G401 (cell line): Measurements from ENCODE around the gene TAL1. TPM values are rescaled to one million over a fixed set of nuclear protein-coding genes. Genes with fewer than 3 reads are reported as not detected.
A peak's percentile ranks its signal among the peaks of the same experiment; 100 is the strongest.
"Not testable (repeated sequence)": the region's sequence is repeated elsewhere in the genome, so short reads cannot be mapped to it uniquely, and the experiment has no call there.

Experiments used
- DNase-seq: peaks from one replicate; pipeline ENCODE4 v3.0.0-alpha.2; 2015; ENCODE audit warnings: low spot score
- in situ Hi-C: cut with HindIII; loops from 2 replicates; pipeline ENCODE4 v1.10.0; 2016; ENCODE audit warnings: low sequenced_read_pairs, mixed read lengths
- total RNA-seq: library from RNA; depleted of rRNA; stranded (reverse); fragments of >200 nt; shearing (Covaris generic); gene quantifications from 2 replicates; pipeline ENCODE4 v1.2.3, GENCODE V29; 2014; rRNA removed

TAL1 gene
- total RNA-seq: 0.06 TPM in 1 of 2 replicates, not detected in the other

GRCh38 chr1:47232187-47232874 is at the start of gene TAL1:
Gene TAL1 (minus strand): TSS chr1:47232225. CDS start chr1:47225888, 6,337 bp downstream.
- DNase-seq: no peak
- in situ Hi-C loops: no loop called here

DNA sequence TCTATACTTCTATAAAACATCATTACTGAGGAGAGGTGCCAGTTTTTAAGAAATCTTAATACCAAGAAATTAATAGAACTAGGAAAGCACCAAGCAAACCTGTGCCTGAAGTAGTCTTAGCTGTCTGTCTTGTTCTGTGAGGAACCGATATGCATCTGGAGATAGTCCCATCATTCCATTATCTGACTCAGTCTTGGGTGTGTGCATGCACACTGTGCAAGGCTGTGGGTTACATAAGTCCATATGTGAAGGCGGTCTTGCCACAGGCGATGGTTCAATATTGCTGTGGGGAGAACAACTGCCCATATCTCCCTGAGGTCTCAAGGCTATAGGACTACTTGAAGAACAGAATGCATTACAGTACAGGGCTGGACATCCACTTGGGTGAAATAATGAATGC is 48.1 kb upstream of the TAL1 start:
- in situ Hi-C loops: no loop called here

DNA sequence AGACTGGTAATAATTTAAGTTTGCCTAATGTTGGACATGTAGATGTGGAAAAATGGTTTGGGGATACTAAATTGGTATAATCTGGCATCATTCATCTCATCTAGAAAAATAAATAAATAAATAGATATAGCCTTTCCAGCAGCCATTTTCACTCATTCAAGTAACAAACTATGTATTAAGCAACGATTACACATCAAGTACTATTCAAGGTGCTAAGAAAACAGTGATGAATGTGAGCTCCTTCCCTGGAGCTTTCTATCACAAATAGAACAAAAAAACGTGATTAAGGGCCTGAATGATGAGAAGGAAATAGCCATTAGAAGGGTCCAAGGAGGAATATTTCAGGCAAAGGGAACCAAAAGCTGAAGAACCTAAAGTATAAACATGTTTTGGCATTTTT is 44.8 kb upstream of the TAL1 start:
- DNase-seq: no peak
- in situ Hi-C loops: no loop called here

More for the DNA sequence above, 48.1 kb upstream of the TAL1 start:
- DNase-seq: no peak

GRCh38 chr1:47275811-47276210 is 43.8 kb upstream of the TAL1 start:
- DNase-seq, in situ Hi-C loops: not testable (repeated sequence)

GRCh38 chr1:47265529-47265928 is 33.5 kb upstream of the TAL1 start:
- in situ Hi-C loops, DNase-seq: not testable (repeated sequence)

DNA sequence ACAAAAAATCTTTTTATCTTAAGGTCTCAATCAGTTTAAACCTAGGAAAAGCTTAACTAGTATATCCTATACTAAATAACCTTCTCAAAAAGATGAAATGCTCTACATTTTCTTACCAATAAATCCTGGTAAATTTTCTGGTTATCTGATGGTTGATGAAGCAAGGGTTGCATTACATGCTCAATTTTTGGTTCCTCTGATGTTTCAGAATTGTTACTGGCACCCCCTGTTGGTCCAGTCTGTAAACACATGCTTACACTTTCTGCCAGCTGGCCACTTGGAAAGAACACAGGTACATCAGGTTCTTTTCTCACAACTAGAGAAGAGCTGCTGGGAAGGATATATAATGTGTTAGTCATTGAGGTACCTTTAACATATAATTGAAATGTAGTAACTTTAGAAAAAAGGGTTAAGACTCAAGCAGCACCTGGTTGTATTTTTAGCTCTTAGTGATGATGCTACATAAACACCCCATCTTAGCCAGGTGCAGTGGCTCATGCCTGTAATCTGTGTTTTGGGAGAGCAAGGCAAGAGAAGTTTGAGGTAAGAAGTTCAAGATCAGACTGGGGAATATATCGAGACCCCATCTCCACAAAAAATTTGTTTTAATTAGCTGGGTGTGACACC is 30.9 kb upstream of the TAL1 start:
- DNase-seq: peak; percentile 44
- in situ Hi-C loops: no loop called here

DNA sequence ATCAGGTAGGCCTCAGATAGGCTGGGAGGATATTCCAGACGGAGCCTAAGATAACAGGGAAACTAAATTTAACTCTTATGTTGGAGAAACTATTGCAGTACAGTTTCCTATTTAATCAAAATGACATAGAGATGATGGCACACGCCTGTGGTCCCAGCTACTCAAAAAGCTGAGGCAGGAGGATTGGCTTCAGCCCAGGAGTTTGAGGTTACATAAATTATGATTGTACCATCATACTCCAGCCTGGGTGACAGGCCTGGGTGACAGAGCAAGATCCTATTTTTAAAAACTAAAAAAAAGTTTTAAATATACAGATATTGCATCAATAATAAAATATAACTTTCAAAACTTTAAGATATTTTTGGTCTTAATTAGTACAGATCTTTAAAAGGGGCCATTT is 25.2 kb upstream of the TAL1 start:
- DNase-seq: no peak
- in situ Hi-C loops: no loop called here

DNA sequence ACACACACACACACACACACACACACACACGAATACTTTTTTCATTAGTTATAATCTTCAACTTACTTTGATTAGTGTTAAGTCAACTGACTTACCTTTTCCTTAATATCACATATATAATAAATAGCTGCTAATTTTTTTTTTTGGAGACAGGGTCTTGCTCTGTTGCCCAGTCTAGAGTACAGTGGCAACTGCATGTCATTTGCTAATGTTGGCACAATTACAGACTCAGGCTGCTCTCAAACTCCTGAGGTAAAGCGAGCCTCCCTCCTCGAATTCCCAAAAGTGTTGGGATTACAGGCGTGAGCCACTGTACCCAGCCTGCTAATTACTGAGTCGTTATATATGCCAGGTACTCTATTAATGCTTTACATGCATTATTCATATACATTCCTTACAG is 20.8 kb upstream of the TAL1 start:
- in situ Hi-C loops: no loop called here
- DNase-seq: no peak

DNA sequence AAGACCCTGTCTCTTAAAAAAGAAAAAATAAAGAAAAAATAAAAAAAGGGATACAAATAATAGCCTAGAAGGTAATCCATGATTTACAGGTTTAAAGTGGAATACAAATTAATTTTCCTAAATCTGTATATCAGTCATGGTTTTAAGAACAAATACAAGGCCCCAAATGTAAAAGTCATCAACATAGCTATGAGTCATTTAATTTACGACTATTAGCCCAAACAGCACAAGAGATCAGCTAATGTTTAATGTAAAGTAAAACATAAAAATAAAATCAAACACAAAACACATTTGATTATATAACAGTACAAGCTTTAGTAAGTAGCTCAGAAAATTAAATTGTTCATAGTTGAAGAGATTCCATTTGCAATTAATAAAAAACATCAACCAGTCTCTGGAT is 20.3 kb upstream of the TAL1 start:
- in situ Hi-C loops: no loop called here
- DNase-seq: no peak

GRCh38 chr1:47249755-47250154 is 17.7 kb upstream of the TAL1 start:
- in situ Hi-C loops: no loop called here
- no peak for DNase-seq

GRCh38 chr1:47244339-47244862 is 12.4 kb upstream of the TAL1 start:
- in situ Hi-C loops: no loop called here
- no peak for DNase-seq

DNA sequence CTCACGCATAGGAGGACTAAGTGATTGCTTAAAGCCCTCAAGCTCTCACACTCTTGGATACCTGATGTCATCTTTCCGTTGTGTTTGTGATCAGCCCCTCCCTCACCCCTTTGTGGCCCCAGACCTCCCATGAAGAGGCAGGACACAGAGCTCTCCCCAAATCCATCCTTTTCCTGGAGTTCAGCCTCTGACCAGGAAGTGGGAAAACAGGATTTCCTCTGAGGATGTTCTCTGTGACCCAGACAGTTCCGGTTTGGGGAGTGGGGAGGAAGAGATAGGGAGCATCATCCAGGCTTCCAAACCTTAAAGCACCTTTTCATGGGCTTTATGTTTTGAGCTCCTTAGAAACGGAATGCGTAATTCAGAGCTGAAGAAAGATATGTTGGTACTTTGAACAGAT is 11.9 kb upstream of the TAL1 start:
- DNase-seq: no peak
- in situ Hi-C loops: no loop called here

DNA sequence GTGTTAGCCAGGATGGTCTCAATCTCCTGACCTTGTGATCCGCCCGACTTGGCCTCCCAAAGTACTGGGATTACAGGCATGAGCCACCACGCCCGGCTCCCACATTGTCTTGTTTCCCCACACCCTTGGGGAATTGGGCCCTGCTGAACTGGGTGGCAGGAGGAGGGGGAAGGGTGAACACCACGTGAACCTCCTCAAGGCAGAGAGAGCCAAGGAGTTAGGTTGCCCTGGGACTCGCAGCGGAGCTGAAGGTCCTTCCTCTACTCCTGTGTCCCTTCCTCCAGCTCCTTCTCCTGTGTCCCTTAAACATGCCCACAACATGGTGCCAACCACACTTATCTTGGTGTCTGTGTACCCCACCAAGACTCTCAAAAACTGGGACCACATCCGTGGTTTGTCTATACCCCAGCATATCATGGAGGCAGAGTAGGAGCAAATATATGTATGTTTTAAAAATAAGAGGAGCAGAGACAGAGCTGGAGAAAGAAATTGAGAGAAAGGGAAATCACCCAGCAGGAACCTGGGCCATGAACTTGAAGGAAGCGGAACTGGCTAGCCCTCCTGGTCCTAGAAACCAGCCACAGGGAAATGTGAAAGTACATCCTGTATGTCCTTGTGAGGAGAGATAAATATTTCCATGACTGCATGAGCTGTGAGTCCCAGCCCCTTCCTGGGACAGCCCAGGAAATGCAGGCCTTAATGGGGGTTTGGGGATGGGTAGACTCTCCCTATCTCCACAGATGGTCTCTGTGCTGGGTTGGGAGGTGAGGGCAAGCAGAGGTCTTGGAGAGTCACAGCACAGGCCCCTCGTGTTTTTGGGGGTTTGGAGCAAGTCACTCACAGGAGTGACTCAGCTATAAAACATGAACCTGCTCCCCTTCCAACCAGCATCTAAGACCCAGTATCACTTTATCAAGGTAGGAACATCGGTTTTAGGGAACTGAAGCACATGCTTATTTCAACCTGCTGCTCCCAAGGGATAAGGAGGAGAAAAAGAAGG is 9.4 kb upstream of the TAL1 start:
- in situ Hi-C loops: no loop called here
- no peak for DNase-seq

GRCh38 chr1:47238935-47239592 is 7.0 kb upstream of the TAL1 start:
- no peak for DNase-seq
- in situ Hi-C loops: no loop called here

- DNase-seq: no peak
- in situ Hi-C loops: no loop called here
These were observed 3.8 kb upstream of the TAL1 start for GRCh38 chr1:47235806-47236205.

DNA sequence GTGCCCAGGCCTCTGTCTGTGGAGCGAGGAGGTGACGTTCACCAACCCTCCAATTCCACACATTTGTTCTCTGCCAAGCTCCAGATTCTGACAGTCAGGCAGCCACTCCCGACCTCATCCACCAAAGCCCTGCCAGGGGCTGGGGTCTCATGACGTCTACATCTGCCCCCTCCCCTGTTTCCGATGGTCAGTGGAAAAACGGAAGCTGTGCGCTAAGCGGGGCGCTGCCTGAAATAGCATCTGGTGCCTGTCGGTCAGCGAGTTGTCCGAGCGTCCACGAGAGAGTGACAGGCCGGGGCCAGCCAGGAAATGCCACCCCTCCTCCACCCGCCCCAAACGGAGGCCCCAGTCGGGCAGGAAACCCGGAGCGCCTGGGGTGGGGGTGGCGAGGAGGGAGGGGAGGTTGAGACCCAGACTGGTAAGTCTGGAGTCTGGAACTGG is 3.2 kb upstream of the TAL1 start:
- in situ Hi-C loops: no loop called here
- DNase-seq: no peak

DNA sequence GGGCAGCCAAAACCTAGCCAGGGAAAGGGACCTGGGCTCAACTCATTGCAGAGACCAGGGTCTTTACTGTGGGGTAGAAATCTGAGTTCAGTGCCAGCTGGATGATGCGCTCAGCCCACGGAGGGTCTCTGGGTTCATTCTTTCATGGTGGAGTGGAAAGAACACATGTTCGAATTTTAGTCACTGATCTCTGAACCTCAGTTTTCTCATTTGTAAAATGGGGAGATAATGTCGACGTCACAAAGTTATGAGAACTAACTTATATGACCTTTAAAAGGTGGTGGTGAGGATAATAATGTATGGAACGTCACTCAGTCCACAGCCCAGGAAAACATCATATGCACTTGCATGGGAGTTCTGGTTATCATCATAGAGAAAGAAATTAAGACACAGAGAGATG is 1.2 kb upstream of the TAL1 start:
- no peak for DNase-seq
- in situ Hi-C loops: no loop called here

DNA sequence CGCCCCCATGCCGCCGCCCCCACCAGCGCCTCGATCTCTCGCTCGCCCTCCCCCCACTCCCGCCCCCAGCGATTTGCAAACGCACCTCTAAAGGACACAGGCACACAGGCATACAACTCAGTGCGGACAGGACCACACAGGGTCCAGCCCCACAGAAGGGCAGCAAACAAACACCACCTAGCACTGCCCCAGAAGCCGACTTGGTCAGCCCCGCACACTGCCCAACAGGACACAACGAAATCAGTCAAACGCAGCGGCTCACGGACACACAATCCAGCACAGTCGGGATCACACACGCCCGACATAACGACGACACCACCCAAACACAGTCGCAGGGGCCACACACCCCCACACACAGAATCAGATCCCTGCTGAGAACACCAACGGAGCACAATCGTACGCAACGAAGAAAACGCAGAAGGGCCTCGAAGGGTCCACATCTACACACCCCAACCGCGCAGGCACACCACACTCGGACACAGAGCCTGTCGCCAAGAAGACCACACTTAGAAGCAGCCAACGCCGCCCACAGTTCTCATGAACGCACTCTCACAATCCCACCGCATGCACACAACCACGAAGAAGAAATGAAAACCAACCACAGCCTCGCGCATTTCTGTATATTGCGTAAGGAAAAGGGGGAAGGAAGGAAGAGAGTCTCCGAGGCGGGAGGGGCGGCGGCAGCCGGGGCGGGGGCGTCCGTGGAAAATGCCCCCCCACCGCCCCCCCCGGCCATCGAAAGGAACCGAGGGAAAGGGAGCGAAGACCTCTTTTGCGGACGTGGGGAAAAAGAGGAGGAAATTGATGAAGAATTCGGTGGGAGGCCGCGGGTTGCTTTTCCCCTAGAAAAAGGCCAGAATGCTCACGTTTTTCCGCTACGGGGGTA is 481 bp downstream of the TAL1 start:
- in situ Hi-C loops: no loop called here
- peak; percentile 9 for DNase-seq
